ENCODE results near the gene SYCN.

DNA sequence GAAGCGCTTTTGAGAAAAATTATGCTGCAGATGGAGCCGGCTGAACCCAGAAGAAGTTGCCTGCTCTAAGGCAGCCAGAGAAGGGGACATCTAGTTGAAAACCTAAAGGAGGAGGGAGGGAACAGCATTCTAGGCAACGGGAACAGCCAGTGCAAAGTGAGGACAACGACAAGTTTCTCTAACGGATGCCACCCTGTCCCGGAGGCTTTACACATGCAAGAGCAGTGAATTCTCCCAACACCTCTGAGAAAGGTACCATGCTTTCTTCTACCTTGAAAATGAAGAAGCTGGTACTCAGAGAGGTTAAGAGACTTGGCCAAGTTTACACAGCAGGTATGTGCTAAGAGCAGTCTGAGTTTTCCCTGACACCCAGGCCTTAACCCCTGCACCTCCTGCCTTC is 34.9 kb upstream of the SYCN start:
- TF ChIP-seq EP300 (IDR thresholded peaks at IDR 0.05) = no peak
- TF ChIP-seq, protein P1, sequence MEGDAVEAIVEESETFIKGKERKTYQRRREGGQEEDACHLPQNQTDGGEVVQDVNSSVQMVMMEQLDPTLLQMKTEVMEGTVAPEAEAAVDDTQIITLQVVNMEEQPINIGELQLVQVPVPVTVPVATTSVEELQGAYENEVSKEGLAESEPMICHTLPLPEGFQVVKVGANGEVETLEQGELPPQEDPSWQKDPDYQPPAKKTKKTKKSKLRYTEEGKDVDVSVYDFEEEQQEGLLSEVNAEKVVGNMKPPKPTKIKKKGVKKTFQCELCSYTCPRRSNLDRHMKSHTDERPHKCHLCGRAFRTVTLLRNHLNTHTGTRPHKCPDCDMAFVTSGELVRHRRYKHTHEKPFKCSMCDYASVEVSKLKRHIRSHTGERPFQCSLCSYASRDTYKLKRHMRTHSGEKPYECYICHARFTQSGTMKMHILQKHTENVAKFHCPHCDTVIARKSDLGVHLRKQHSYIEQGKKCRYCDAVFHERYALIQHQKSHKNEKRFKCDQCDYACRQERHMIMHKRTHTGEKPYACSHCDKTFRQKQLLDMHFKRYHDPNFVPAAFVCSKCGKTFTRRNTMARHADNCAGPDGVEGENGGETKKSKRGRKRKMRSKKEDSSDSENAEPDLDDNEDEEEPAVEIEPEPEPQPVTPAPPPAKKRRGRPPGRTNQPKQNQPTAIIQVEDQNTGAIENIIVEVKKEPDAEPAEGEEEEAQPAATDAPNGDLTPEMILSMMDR (IDR thresholded peaks at IDR 0.05) = no peak

Measured in suprapubic skin (tissue), 3 donors.